Stimulated activated CD4-positive, alpha-beta T cell treated with anti-CD3 and anti-CD28 coated beads, Interleukin-12 subunit alpha, Interleukin-12 subunit beta, amount 100 ng/mL, for 4 hours (primary cell): ENCODE measurements around the gene GCG.

Experiments
- DNase-seq: peaks from one replicate; pipeline ENCODE4 v3.0.0-alpha.2; 2020

Gene GCG

GRCh38 chr2:162152147-162152546, at the start of gene GCG:
Gene GCG (minus strand): TSS chr2:162152247. CDS start chr2:162149178, 3,069 bp downstream.
- no peak for DNase-seq

GRCh38 chr2:162200636-162201035, 48.6 kb upstream of the GCG start:
- no peak for DNase-seq

GRCh38 chr2:162199913-162200312, 47.9 kb upstream of the GCG start:
- no peak for DNase-seq

GRCh38 chr2:162198239-162198638, 46.2 kb upstream of the GCG start:
- no peak for DNase-seq

GRCh38 chr2:162197069-162197825, 45.2 kb upstream of the GCG start:
- DNase-seq, result no peak

- DNase-seq, result no peak
Measured at GRCh38 chr2:162196638-162197037, 44.6 kb upstream of the GCG start.

- no peak for DNase-seq
Measured at GRCh38 chr2:162188451-162188850, 36.4 kb upstream of the GCG start.

GRCh38 chr2:162185541-162186232, 33.6 kb upstream of the GCG start:
- no peak for DNase-seq

GRCh38 chr2:162184821-162185450, 32.9 kb upstream of the GCG start:
- DNase-seq, result no peak

- no peak for DNase-seq
Measured at GRCh38 chr2:162184359-162184758, 32.3 kb upstream of the GCG start.

- no peak for DNase-seq
Measured at GRCh38 chr2:162182395-162182794, 30.3 kb upstream of the GCG start.

GRCh38 chr2:162177301-162177700, 25.3 kb upstream of the GCG start:
- DNase-seq, result no peak

- no peak for DNase-seq
Measured at GRCh38 chr2:162175714-162176113, 23.7 kb upstream of the GCG start.

GRCh38 chr2:162174746-162175145, 22.7 kb upstream of the GCG start:
- DNase-seq, result no peak

GRCh38 chr2:162172802-162173370, 20.8 kb upstream of the GCG start:
- DNase-seq, result no peak

- no peak for DNase-seq
Measured at GRCh38 chr2:162166745-162167144, 14.7 kb upstream of the GCG start.

- DNase-seq, result no peak
Measured at GRCh38 chr2:162166174-162166573, 14.1 kb upstream of the GCG start.

- DNase-seq, result no peak
Measured at GRCh38 chr2:162164802-162165201, 12.8 kb upstream of the GCG start.

- DNase-seq, result no peak
Measured at GRCh38 chr2:162159446-162159845, 7.4 kb upstream of the GCG start.

GRCh38 chr2:162156149-162156548, 4.1 kb upstream of the GCG start:
- DNase-seq, result no peak

GRCh38 chr2:162155093-162155492, 3.0 kb upstream of the GCG start:
- DNase-seq, result no peak

- peak; percentile 42 for DNase-seq
Measured at GRCh38 chr2:162153608-162154224, 1.7 kb upstream of the GCG start.

GRCh38 chr2:162149940-162150339, 2.1 kb downstream of the GCG start:
- no peak for DNase-seq
